Endothelial cell of umbilical vein (primary cell): ENCODE results near the gene CD200R1. TPM values are rescaled to one million over a fixed set of nuclear protein-coding genes. Genes with fewer than 3 reads are reported as not detected.
A peak's percentile ranks its signal among the peaks of the same experiment; 100 is the strongest.

Source experiments
- BruUV-seq: library from RNA; stranded (reverse); fragments of 400-500 nt; replicated peaks from 2 replicates; lab custom pipeline; 2021; lab: Mats Ljungman, UMichigan
- CTCF ChIA-PET: fragments of 300-600, 350-600 bp; sonication (Branson Sonifier 250); formaldehyde crosslinking; loops from one replicate; lab custom pipeline; 2021; ENCODE audit warnings: antibody characterized with exemption, inconsistent platforms; lab: Charles Lee
- POLR2A ChIA-PET: fragments of 300-600, 350-600 bp; sonication (Branson Sonifier 250); formaldehyde crosslinking; loops from one replicate; lab custom pipeline; 2021; ENCODE audit warnings: antibody characterized with exemption, inconsistent platforms; lab: Charles Lee
- DNase-seq: peaks from one replicate; pipeline ENCODE4 v3.0.0-alpha.2; 2011; ENCODE audit warnings: low read depth, low spot score
- FAIRE-seq: peaks from 2 replicates; lab custom pipeline; 2011; peaks lifted over from hg19 to GRCh38; lab: Jason Lieb, UNC
- H2AFZ ChIP-seq: 2 replicates; pipeline ENCODE4 v1.6.0; 2012; ENCODE audit warnings: low read depth, low read length, control low read depth, inconsistent platforms
- H3K27ac ChIP-seq: 2 replicates; pipeline ENCODE4 v1.5.1; 2011; ENCODE audit warnings: low read depth, mild to moderate bottlenecking, control low read depth, low read length, moderate library complexity; ENCODE audit not compliant: insufficient read depth
- H3K27me3 ChIP-seq, 2 experiments: 2 replicates each; pipeline versions ENCODE4 v1.6.0 to v1.6.1; 2011; ENCODE audit warnings: low read length in 2 of 2, mixed read lengths in 1 of 2; ENCODE audit not compliant: control insufficient read depth in 2 of 2, insufficient read depth in 2 of 2
- H3K36me3 ChIP-seq, 2 experiments: 2 replicates in 1 of 2; 3 replicates in 1 of 2; pipeline ENCODE4 v1.5.1; 2011; ENCODE audit warnings: low read length in 2 of 2, mild to moderate bottlenecking in 1 of 2, moderate library complexity in 1 of 2; ENCODE audit not compliant: control insufficient read depth in 2 of 2, insufficient read depth in 2 of 2; ENCODE audit errors: extremely low read depth in 1 of 2
- H3K4me1 ChIP-seq: 3 replicates; pipeline ENCODE4 v1.5.1; 2011; ENCODE audit warnings: mild to moderate bottlenecking, low read length; ENCODE audit not compliant: control insufficient read depth, insufficient read depth; ENCODE audit errors: extremely low read depth
- H3K4me2 ChIP-seq: 2 replicates; pipeline ENCODE4 v1.6.1; 2011; ENCODE audit warnings: low read length, control low read depth, mixed read lengths; ENCODE audit not compliant: insufficient read depth
- H3K4me3 ChIP-seq, 3 experiments: fragments of 200-600 bp in 1 of 3; sonication (generic), shearing (Covaris generic) in 1 of 3; replicated peaks in 1 of 3; 2 replicates each; pipeline ENCODE4 v1.5.1; 2011 to 2016; ENCODE audit warnings: control low read depth in 3 of 3, low read length in 3 of 3, mild to moderate bottlenecking in 2 of 3, inconsistent platforms in 1 of 3, low read depth in 1 of 3, moderate library complexity in 1 of 3; ENCODE audit not compliant: insufficient read depth in 1 of 3
- H3K79me2 ChIP-seq: 2 replicates; pipeline ENCODE4 v1.6.0; 2012; ENCODE audit warnings: low read length, inconsistent platforms; ENCODE audit not compliant: control insufficient read depth, insufficient read depth
- H3K9ac ChIP-seq: replicated peaks from 2 replicates; pipeline ENCODE3; 2011; ENCODE audit warnings: low read length, control low read depth; ENCODE audit not compliant: insufficient read depth; ENCODE audit errors: extremely low read depth
- H3K9me1 ChIP-seq: replicated peaks from 3 replicates; pipeline ENCODE4 v1.6.0; 2011; ENCODE audit warnings: mild to moderate bottlenecking, low read length; ENCODE audit not compliant: control insufficient read depth, insufficient read depth; ENCODE audit errors: extremely low read depth
- H3K9me3 ChIP-seq: replicated peaks from 2 replicates; pipeline ENCODE4 v1.5.1; 2012; ENCODE audit warnings: low read length, inconsistent platforms; ENCODE audit not compliant: control insufficient read depth, insufficient read depth
- H4K20me1 ChIP-seq: replicated peaks from 2 replicates; pipeline ENCODE3; 2011; ENCODE audit warnings: mild to moderate bottlenecking, low read length; ENCODE audit not compliant: control insufficient read depth, insufficient read depth; ENCODE audit errors: extremely low read depth
- CTCF ChIP-seq, 2 donors: IDR thresholded peaks; 1 replicate in 1 of 2; 2 replicates in 1 of 2; pipeline ENCODE4 v1.5.1; 2011; ENCODE audit warnings: low read length in 2 of 2, mild to moderate bottlenecking in 2 of 2, moderate library complexity in 2 of 2, control low read depth in 1 of 2, inconsistent platforms in 1 of 2, low read depth in 1 of 2; ENCODE audit not compliant: insufficient read depth in 1 of 2; ENCODE audit errors: extremely low read depth in 1 of 2
- EZH2 ChIP-seq: IDR thresholded peaks from 2 replicates; pipeline ENCODE4 v1.6.1; 2012; ENCODE audit warnings: borderline replicate concordance, low read depth, mild to moderate bottlenecking, moderate library complexity, low read length, inconsistent platforms; ENCODE audit not compliant: severe bottlenecking
- FOS ChIP-seq: IDR thresholded peaks from 2 replicates; pipeline ENCODE4 v1.6.1; 2011; ENCODE audit warnings: mild to moderate bottlenecking, low read length, moderate library complexity, borderline replicate concordance; ENCODE audit not compliant: insufficient read depth
- GATA2 ChIP-seq: IDR thresholded peaks from 2 replicates; pipeline ENCODE4 v1.7.0; 2011; ENCODE audit warnings: low read depth, mild to moderate bottlenecking, moderate library complexity, mixed read lengths, low read length; ENCODE audit not compliant: insufficient read length, insufficient read depth
- JUN ChIP-seq: IDR thresholded peaks from 2 replicates; pipeline ENCODE4 v1.6.1; 2011; ENCODE audit warnings: borderline replicate concordance, low read depth; ENCODE audit not compliant: insufficient read length, insufficient read depth
- MAX ChIP-seq: IDR thresholded peaks from 2 replicates; pipeline ENCODE4 v1.6.1; 2011; ENCODE audit not compliant: insufficient read depth, insufficient read length
- MYC ChIP-seq: IDR thresholded peaks from one replicate; pipeline ENCODE4 v1.6.1; 2011; ENCODE audit warnings: mild to moderate bottlenecking, low read depth, low read length
- POLR2A ChIP-seq: IDR thresholded peaks from 2 replicates; pipeline ENCODE4 v1.6.1; 2012; ENCODE audit warnings: low read depth, mild to moderate bottlenecking, control low read depth, low read length
- POLR2AphosphoS5 ChIP-seq: IDR thresholded peaks from 2 replicates; pipeline ENCODE4 v1.6.1; 2012; ENCODE audit warnings: low read depth, mild to moderate bottlenecking, control low read depth, low read length, moderate library complexity; ENCODE audit not compliant: insufficient read depth
- dilution Hi-C: fragments of 300-500 bp; cut with MboI; formaldehyde crosslinking; loops from one replicate; pipeline ENCODE4 v1.15.0; 2019; ENCODE audit warnings: low sequenced_read_pairs; ENCODE audit not compliant: extremely low pct_ligation_motif_present
- intact Hi-C: fragments of 100-400 bp; cut with micrococcal nuclease; formaldehyde crosslinking; loops from one replicate; pipeline ENCODE4 v1.10.0; 2022
- polyA plus RNA-seq, 4 experiments: library from polyadenylated mRNA; depleted of rRNA in 3 of 4; stranded (reverse) in 3 of 4; unstranded in 1 of 4; fragments of >200 nt; gene quantifications; 2 replicates each; pipeline versions ENCODE4 v1.2.1 to v1.2.3, GENCODE V29; 2011 to 2012; ENCODE audit warnings: missing spikeins in 1 of 4
- total RNA-seq: library from RNA; stranded (reverse); gene quantifications from 2 replicates; pipeline ENCODE4 v1.2.3, GENCODE V29; 2021

CD200R1 gene
- total and polyA plus RNA-seq, 2 donors (not counting 3 experiments of a cell fraction or from before 2014, with no cell fraction given), result not detected

GRCh38 chr3:112875561-112875960 lies 99.3 kb downstream of the CD200R1 start:
- intact Hi-C loops, result no loop called here
- TF ChIP-seq JUN, result peak; percentile 4
- no peak for TF ChIP-seq POLR2A

GRCh38 chr3:112874725-112875124 lies 100.2 kb downstream of the CD200R1 start:
- no peak for FAIRE-seq
- Histone ChIP-seq H3K4me2 (no peak overlapping the region), H3K9me3 (no peaks in the 10 kb centered on the region), H3K36me3 (no peaks in the 10 kb centered on the region), H3K27ac (no peak overlapping the region), H3K9ac (no peak overlapping the region), H3K4me3 (no peak overlapping the region), H4K20me1 (no peaks in the 10 kb centered on the region), H3K79me2 (no peaks in the 10 kb centered on the region), H2AFZ (no peak overlapping the region), H3K4me1 (no peaks in the 10 kb centered on the region), H3K9me1 (no peaks in the 10 kb centered on the region), H3K27me3 (no peaks in the 10 kb centered on the region)
- POLR2A ChIA-PET, result no interaction called here
- DNase-seq, result no peak
- dilution Hi-C loops (no loop called here), intact Hi-C loops (no loop called here)
- no TSS peak for BruUV-seq
- CTCF ChIA-PET, result no interaction called here
- TF ChIP-seq POLR2AphosphoS5, result no peak
- no peak for TF ChIP-seq GATA2
- TF ChIP-seq EZH2, result no peak
- no peak for TF ChIP-seq MAX
- TF ChIP-seq JUN, result no peak
- no peak for TF ChIP-seq MYC
- TF ChIP-seq POLR2A, result no peak
- TF ChIP-seq FOS, result no peak
- no peak for TF ChIP-seq CTCF (IDR thresholded peaks at IDR 0.05; ENCODE audit: extremely low read depth in 1 of 2, insufficient read depth in 1 of 2, low read depth in 1 of 2, low read length in 2 of 2)

More at GRCh38 chr3:112875561-112875960, 99.3 kb downstream of the CD200R1 start:
- Histone ChIP-seq H3K9me3 (no peaks in the 10 kb centered on the region), H3K9ac (no peak overlapping the region), H3K9me1 (no peaks in the 10 kb centered on the region), H3K4me2 (no peak overlapping the region), H3K36me3 (no peaks in the 10 kb centered on the region), H2AFZ (no peak overlapping the region), H3K79me2 (no peaks in the 10 kb centered on the region), H4K20me1 (no peaks in the 10 kb centered on the region), H3K4me1 (no peaks in the 10 kb centered on the region), H3K27me3 (no peaks in the 10 kb centered on the region), H3K4me3 (no peak overlapping the region), H3K27ac (no peak overlapping the region)
- CTCF ChIA-PET, result no interaction called here
- POLR2A ChIA-PET, result no interaction called here
- BruUV-seq, result no TSS peak
- dilution Hi-C loops, result no loop called here
- FAIRE-seq (no peak), DNase-seq (no peak)
